Activated CD4-positive, alpha-beta T cell treated with anti-CD3 and anti-CD28 coated beads, Interleukin-10, Interleukin-2, amounts not matched to agents 100 ng/mL and 50 ng/mL, durations not matched to agents 16 hours and 8 hours (primary cell): ENCODE data around the gene MELTF.
A peak's percentile ranks its signal among the peaks of the same experiment; 100 is the strongest.

ENCODE experiments used
- DNase-seq: peaks from one replicate; pipeline ENCODE4 v3.0.0-alpha.2; 2020

The MELTF gene

DNA sequence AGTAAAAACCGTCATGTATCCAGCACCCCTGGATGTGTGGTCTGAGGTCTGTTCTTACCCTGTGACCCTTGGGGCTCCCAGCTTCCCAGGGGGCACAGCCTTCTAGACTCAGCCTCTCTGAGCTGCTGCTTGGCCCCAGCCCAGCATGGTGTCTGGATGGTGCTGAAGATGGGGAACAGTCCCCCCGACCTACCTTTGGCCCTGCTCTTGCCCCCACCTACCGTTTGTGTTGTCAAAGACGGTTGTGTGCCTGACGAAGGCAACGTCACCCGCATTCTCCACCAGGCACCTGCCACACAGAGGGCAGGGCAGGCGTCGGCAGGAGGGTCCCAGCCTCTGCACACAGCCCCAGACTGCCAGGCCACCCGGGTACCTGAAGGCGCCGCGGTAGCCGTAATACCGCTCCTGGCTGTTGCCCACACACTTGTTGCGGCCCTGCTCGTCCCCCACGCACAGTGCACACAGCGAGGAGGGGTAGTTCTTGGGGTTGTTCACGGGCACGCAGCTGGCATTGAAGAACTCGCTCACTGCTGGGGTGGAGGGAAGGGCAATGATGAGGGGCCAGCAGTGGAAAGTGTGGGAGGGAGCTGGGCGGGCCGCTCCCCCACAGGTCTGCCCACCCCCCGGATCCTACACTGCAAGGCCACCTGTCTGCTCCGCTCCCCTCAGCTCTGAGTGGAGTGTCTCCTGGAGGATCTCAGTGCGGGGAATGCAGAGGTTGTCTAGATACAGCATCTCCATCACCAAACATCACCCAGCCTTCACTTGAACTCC, 21.0 kb downstream of the MELTF start:
- DNase-seq = no peak

DNA sequence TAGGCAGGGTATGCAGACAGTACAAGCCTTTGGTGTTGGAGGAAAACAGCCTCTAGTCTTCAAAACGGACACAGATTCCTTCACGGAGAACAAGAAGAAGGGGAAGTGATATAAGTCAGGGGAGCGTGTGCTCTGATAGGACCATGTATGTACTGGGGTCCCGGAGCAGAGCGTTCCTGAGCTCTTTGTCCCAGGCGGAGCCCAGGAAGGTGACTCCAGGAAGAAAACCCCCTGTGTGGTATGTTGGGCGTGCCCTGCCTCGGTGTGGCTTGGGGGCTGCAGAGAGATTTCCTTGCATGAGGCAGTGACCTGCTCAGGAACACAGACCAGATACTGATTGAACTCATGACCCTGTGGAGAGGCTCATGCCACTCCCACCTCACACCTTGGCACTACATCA, 21.7 kb downstream of the MELTF start:
- no peak for DNase-seq

- no peak for DNase-seq
Measured at GRCh38 chr3:197007296-197007940, 22.2 kb downstream of the MELTF start.

DNA sequence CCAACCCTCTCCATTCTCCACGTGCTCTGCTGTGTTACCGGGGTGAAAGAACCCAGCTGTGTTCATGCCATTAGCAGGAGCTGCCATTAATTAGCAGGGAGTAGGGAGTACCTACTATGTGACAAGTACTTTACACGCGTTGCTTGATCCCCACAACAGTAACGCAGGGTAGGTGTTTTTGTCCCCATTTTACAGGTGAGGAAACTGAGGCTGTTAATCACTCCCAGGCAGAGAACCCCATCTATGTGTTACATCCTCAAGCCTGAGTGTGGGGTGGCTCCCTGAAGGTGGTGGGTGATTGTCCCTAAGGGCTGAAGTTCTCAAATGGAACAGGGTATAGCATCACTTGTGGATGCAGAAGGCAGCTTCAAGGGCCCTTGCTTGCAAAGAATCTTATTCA, 22.8 kb downstream of the MELTF start:
- no peak for DNase-seq

GRCh38 chr3:197006446-197006845, 23.2 kb downstream of the MELTF start:
- DNase-seq = no peak

GRCh38 chr3:197003461-197004385, 25.9 kb downstream of the MELTF start:
- peak; percentile 26 for DNase-seq

DNA sequence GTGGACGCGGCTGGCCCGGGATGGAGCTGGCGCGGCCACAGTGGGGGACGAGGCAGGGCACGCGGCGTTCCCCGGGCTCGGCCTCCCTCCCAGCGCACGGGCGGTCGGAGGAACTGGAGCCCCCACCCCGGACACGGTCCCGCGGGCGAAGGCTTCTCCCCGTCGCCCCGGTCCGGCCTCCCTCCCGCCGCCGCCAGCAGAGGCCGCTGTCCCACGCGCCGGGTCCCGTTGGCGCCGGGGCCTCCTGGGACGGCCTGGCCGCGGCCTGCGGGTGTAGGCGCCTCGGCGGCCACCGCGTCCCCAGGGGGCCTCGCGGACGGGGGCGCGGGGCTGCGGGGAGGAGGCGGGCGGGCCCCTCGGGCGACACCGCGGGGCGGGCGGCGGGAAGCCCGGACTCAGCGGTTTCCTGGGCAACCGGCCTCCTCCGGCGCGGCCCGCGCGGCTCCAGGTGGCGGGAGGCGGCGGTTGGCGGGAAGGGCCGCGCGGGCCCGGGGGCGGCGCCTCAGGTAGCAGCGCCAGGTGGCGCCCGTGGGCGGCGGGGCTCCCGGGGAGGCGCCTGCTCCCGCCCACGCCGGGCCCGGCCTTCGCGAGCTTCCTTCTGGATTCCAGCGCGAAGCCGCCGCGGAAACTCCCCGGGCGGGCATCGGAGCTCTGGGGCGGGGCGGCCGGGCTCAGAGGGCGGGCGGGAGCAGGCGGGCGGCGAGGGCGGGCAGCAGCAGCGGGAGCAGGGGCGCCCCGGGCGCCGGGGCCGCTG, 26.7 kb downstream of the MELTF start:
- DNase-seq = peak; percentile 83

- no peak for DNase-seq
Measured at GRCh38 chr3:197001972-197002700, 27.5 kb downstream of the MELTF start.

- no peak for DNase-seq
Measured at GRCh38 chr3:197001106-197001971, 28.3 kb downstream of the MELTF start.

GRCh38 chr3:197000211-197000610, 29.4 kb downstream of the MELTF start:
- no peak for DNase-seq

- no peak for DNase-seq
Measured at GRCh38 chr3:196998966-196999760, 30.5 kb downstream of the MELTF start.

- no peak for DNase-seq
Measured at GRCh38 chr3:196997311-196997710, 32.3 kb downstream of the MELTF start.

GRCh38 chr3:196996454-196997265, 33.0 kb downstream of the MELTF start:
- no peak for DNase-seq

DNA sequence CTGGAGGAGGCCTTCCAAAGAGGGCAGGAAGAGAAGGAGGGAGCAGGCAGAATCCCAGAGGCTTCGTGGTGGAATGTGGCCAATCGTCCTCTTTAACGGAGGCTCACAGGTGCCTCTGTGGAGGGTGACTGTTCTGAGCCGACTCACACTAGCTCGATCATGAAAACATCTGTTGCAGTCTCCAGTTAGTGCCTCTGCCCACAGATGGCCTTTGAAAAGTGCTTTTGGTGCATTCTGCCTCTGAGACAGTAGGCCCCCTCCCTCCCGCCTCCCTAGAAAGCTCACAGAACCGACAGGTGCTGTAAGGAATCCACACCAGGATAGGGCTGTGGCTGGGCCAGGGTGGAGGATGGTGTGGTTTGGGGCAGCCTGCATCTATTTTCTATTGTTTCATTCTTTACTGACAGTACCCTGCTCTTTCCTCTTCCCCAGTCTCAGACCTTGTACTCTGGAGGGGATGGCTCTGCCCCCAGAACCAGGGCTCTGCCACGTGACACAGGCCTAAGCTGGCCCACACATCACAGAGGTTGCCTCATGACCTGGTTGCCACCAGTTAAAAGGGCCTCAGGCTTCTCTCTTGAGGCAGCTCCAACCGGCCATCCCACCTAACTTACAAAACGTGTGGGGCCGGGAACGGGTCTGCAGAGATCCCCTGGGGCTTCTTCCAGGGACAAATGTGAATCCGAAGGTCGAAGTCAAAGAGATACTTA, 33.8 kb downstream of the MELTF start:
- DNase-seq = no peak

GRCh38 chr3:196995027-196995426, 34.6 kb downstream of the MELTF start:
- no peak for DNase-seq

DNA sequence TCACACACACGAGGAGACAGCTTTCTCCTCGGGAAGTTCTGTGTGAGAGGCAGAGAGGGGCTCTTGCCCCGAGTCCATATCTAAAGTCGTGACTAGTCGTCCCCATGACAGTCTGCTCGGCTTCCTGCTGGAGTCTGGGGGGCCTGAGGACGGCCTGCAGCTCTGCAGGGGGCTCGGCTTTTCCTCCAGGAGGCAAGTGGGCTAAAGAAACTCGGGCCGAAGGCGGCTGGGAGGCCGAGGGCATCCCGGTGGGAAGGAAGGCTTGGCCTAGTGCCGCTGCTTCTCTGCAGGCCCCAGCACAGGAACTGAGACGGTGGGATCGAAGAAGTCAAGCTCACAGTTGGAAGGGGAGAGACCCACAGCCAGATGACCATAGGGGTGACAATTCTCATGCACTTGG, 35.6 kb downstream of the MELTF start:
- DNase-seq = no peak

GRCh38 chr3:196992461-196993065, 37.1 kb downstream of the MELTF start:
- DNase-seq = no peak
